Smooth muscle cell (in vitro differentiated cells): ENCODE data around the gene ZMYND19. TPM values are rescaled to one million over a fixed set of nuclear protein-coding genes. Genes with fewer than 3 reads are reported as not detected.
A peak's percentile ranks its signal among the peaks of the same experiment; 100 is the strongest.
"Not testable (repeated sequence)": the region's sequence is repeated elsewhere in the genome, so short reads cannot be mapped to it uniquely, and the experiment has no call there.

Source experiments
- DNase-seq: peaks from one replicate; lab custom pipeline; 2025; ENCODE audit not compliant: unreplicated experiment; lab: John Stamatoyannopoulos, UW
- H2AFZ ChIP-seq: fragments of 200-600 bp; sonication (generic); 2 replicates; pipeline ENCODE4 v1.6.0; 2016; ENCODE audit warnings: antibody characterized with exemption, low read depth, mild to moderate bottlenecking
- H3F3A ChIP-seq: fragments of 200-600 bp; sonication (generic); 2 replicates; pipeline ENCODE4 v1.6.0; 2017; ENCODE audit warnings: antibody characterized with exemption, low read depth
- H3K27ac ChIP-seq: fragments of 200-600 bp; sonication (generic); 2 replicates; pipeline ENCODE4 v1.5.1; 2016; ENCODE audit warnings: low read depth, mild to moderate bottlenecking
- H3K27me3 ChIP-seq: fragments of 200-600 bp; sonication (generic); 2 replicates; pipeline ENCODE4 v1.6.1; 2016; ENCODE audit warnings: low read depth, mild to moderate bottlenecking
- H3K36me3 ChIP-seq: fragments of 200-600 bp; sonication (generic); 2 replicates; pipeline ENCODE4 v1.5.1; 2016; ENCODE audit warnings: low read depth
- H3K4me1 ChIP-seq: fragments of 200-600 bp; sonication (generic); 2 replicates; pipeline ENCODE4 v1.5.1; 2016; ENCODE audit warnings: low read depth
- H3K4me2 ChIP-seq: fragments of 200-600 bp; sonication (generic); 2 replicates; pipeline ENCODE4 v1.6.0; 2016; ENCODE audit warnings: mild to moderate bottlenecking
- H3K4me3 ChIP-seq: fragments of 200-600 bp; sonication (generic); 2 replicates; pipeline ENCODE4 v1.5.1; 2016; ENCODE audit warnings: mild to moderate bottlenecking
- H3K79me2 ChIP-seq: fragments of 200-600 bp; sonication (generic); 2 replicates; pipeline ENCODE4 v1.6.0; 2016; ENCODE audit warnings: low read depth, mild to moderate bottlenecking
- H3K9ac ChIP-seq: fragments of 200-600 bp; sonication (generic); 2 replicates; pipeline ENCODE4 v1.6.0; 2016; ENCODE audit warnings: low read depth
- H3K9me3 ChIP-seq: fragments of 200-600 bp; sonication (generic); replicated peaks from 2 replicates; pipeline ENCODE4 v1.5.1; 2016; ENCODE audit warnings: low read depth
- H4K20me1 ChIP-seq: fragments of 200-600 bp; sonication (generic); 2 replicates; pipeline ENCODE4 v1.6.0; 2016; ENCODE audit warnings: low read depth
- CTCF ChIP-seq: fragments of 200-600 bp; sonication (generic); IDR thresholded peaks from 2 replicates; pipeline ENCODE4 v1.5.1; 2017; ENCODE audit warnings: borderline replicate concordance, mild to moderate bottlenecking, antibody characterized with exemption; ENCODE audit not compliant: insufficient read depth, poor library complexity, severe bottlenecking
- WGBS: methylation state at CpG from one replicate; pipeline ENCODE4 v1.1.7; 2016; ENCODE audit warnings: low lambda C conversion rate; 5-methylcytosine and 5-hydroxymethylcytosine counted together
- polyA plus RNA-seq: library from polyadenylated mRNA; unstranded; fragments of >200 nt; fragmentation: Nextera tagmentation; extraction: Ambion mirVana; gene quantifications from 2 replicates; pipeline ENCODE4 v1.2.1, GENCODE V29; 2016
- total RNA-seq: library from RNA; depleted of rRNA; stranded (reverse); fragments of >200 nt; gene quantifications from 2 replicates; pipeline ENCODE4 v1.2.3, GENCODE V29; 2014

ZMYND19 gene
- total and polyA plus RNA-seq, 2 experiments from 2014 or later = 16.6 to 37.8 TPM

GRCh38 chr9:137543237-137543963, 46.9 kb downstream of the ZMYND19 start:
- DNase-seq = no peak
- Histone ChIP-seq H3K4me2 (peak overlapping the region; percentile 45), H3K9me3 (no peaks in the 10 kb centered on the region), H3K4me1 (peaks cover 3% of the 10 kb centered on the region), H3K9ac (no peak overlapping the region), H3K79me2 (no peaks in the 10 kb centered on the region), H3F3A (no peaks in the 10 kb centered on the region), H3K4me3 (no peak overlapping the region), H3K36me3 (no peaks in the 10 kb centered on the region), H3K27me3 (no peaks in the 10 kb centered on the region), H4K20me1 (no peaks in the 10 kb centered on the region), H3K27ac (no peak overlapping the region), H2AFZ (no peak overlapping the region)
- WGBS = 97% methylated on average over 23 of the region's 25 CpGs
- no peak for TF ChIP-seq CTCF

GRCh38 chr9:137542486-137542885, 47.8 kb downstream of the ZMYND19 start:
- Histone ChIP-seq H3F3A (no peaks in the 10 kb centered on the region), H3K9me3 (no peaks in the 10 kb centered on the region), H3K4me2 (no peak overlapping the region), H2AFZ (no peak overlapping the region), H3K79me2 (no peaks in the 10 kb centered on the region), H3K27ac (no peak overlapping the region), H3K9ac (no peak overlapping the region), H3K27me3 (no peaks in the 10 kb centered on the region), H4K20me1 (no peaks in the 10 kb centered on the region), H3K4me1 (peaks cover 3% of the 10 kb centered on the region), H3K36me3 (no peaks in the 10 kb centered on the region), H3K4me3 (no peak overlapping the region)
- WGBS = 94% methylated on average over 20 of the region's 20 CpGs
- DNase-seq = no peak
- no peak for TF ChIP-seq CTCF

GRCh38 chr9:137540536-137540935, 49.8 kb downstream of the ZMYND19 start:
- peaks cover 3% of the 10 kb centered on the region for H3K4me1 ChIP-seq
- H3K4me3 ChIP-seq = no peak overlapping the region
- no peak overlapping the region for H3K27ac ChIP-seq
- TF ChIP-seq CTCF = no peak
- H2AFZ ChIP-seq = no peak overlapping the region
- no peaks in the 10 kb centered on the region for H3F3A ChIP-seq
- H3K27me3 ChIP-seq = no peaks in the 10 kb centered on the region
- H3K36me3 ChIP-seq = no peaks in the 10 kb centered on the region
- 94% methylated on average over 18 of the region's 18 CpGs for WGBS
- H4K20me1 ChIP-seq = no peaks in the 10 kb centered on the region
- H3K9me3 ChIP-seq = no peaks in the 10 kb centered on the region
- no peaks in the 10 kb centered on the region for H3K79me2 ChIP-seq
- no peak for DNase-seq
- H3K9ac ChIP-seq = no peak overlapping the region
- H3K4me2 ChIP-seq = no peak overlapping the region

- Histone ChIP-seq H3K4me2 (no peak overlapping the region), H4K20me1 (no peaks in the 10 kb centered on the region), H3K4me1 (no peaks in the 10 kb centered on the region), H3K9me3 (no peaks in the 10 kb centered on the region), H3K79me2 (no peaks in the 10 kb centered on the region), H3K4me3 (no peak overlapping the region), H3K36me3 (no peaks in the 10 kb centered on the region), H2AFZ (no peak overlapping the region), H3F3A (peaks cover 4% of the 10 kb centered on the region), H3K27me3 (no peaks in the 10 kb centered on the region), H3K27ac (no peak overlapping the region), H3K9ac (no peak overlapping the region)
- WGBS = 97% methylated on average over 16 of the region's 16 CpGs
- no peak for TF ChIP-seq CTCF
- no peak for DNase-seq
Observed at GRCh38 chr9:137538058-137538457, 52.3 kb downstream of the ZMYND19 start.

- H3K9me3 ChIP-seq, H3K27me3 ChIP-seq, H4K20me1 ChIP-seq, H3K27ac ChIP-seq, H3K4me2 ChIP-seq, H3K36me3 ChIP-seq, H2AFZ ChIP-seq, H3K9ac ChIP-seq, DNase-seq, H3K4me3 ChIP-seq, H3F3A ChIP-seq, H3K4me1 ChIP-seq, H3K79me2 ChIP-seq: not testable (repeated sequence)
- WGBS = 84% methylated on average over 16 of the region's 16 CpGs
Observed at GRCh38 chr9:137536594-137537131, 53.6 kb downstream of the ZMYND19 start.
